ENCODE measurements around the gene MPPE1.

DNA sequence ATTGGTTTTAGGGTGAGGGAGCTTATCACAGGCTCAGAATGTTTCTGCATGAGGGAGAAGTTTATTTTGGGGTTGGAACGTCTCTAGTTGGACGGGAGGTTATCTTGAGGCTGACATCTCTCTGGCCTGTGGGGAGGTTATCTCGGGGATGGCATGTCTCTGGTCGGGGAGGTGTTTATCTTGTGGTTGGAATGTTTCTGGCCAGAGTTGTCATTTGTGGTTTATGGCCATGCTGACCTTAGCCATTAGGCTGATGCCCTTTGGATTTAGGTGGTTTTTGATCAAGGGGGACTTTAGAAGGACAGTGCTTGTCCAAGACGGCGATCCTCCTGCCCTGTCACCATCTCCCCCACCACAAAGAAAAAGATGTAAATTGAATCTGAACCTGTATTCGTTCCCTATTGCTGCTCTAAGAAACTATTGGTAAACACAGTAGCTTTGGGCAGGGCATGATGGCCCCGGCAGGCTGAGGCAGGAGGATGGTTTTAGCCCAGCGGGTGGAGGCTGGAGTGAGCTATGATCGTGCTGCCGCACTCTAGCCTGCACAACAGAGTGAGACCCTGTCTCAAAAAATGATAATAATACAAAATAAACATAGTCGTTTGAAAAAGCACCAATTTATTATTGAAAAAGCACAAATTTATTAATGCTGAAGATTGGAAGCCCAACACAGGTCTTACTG is 17.8 kb upstream of the MPPE1 start:
- TF ChIP-seq, protein P1, sequence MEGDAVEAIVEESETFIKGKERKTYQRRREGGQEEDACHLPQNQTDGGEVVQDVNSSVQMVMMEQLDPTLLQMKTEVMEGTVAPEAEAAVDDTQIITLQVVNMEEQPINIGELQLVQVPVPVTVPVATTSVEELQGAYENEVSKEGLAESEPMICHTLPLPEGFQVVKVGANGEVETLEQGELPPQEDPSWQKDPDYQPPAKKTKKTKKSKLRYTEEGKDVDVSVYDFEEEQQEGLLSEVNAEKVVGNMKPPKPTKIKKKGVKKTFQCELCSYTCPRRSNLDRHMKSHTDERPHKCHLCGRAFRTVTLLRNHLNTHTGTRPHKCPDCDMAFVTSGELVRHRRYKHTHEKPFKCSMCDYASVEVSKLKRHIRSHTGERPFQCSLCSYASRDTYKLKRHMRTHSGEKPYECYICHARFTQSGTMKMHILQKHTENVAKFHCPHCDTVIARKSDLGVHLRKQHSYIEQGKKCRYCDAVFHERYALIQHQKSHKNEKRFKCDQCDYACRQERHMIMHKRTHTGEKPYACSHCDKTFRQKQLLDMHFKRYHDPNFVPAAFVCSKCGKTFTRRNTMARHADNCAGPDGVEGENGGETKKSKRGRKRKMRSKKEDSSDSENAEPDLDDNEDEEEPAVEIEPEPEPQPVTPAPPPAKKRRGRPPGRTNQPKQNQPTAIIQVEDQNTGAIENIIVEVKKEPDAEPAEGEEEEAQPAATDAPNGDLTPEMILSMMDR (IDR thresholded peaks at IDR 0.05) = no peak
- no peak for TF ChIP-seq POLR2A (IDR thresholded peaks at IDR 0.05)

Measured in body of pancreas (tissue), 4 donors.